Measurements from ENCODE around the gene WBP2. TPM values are rescaled to one million over a fixed set of nuclear protein-coding genes. Genes with fewer than 3 reads are reported as not detected.
A peak's percentile ranks its signal among the peaks of the same experiment; 100 is the strongest.

The WBP2 gene
- total and polyA plus RNA-seq, 2 of the 13 experiments (the other 11 are each of a cell fraction or from before 2014, with no cell fraction given) = 29.2 to 29.5 TPM

GRCh38 chr17:75848523-75849278 lies 6.4 kb downstream of the WBP2 start (continued):
- TF ChIP-seq PLSCR1 (CRISPR knock-in tag; IDR thresholded peaks at IDR 0.05; ENCODE audit: borderline replicate concordance) (no peak), XRCC5 (optimal IDR thresholded peaks at IDR 0.05; ENCODE audit: low read length) (peak; percentile 95), NFE2L1 (CRISPR knock-in tag; IDR thresholded peaks at IDR 0.05; ENCODE audit: borderline replicate concordance) (no peak), PCBP2 (optimal IDR thresholded peaks at IDR 0.05; ENCODE audit: low read depth, low read length, poor library complexity, severe bottlenecking) (no peak), ZBTB4 (CRISPR knock-in tag; IDR thresholded peaks at IDR 0.05; ENCODE audit: borderline replicate concordance) (no peak), ZNF781 (CRISPR knock-in tag; IDR thresholded peaks at IDR 0.05; ENCODE audit: borderline replicate concordance, not compliant biosample characterization) (no peak), ZNF850 (CRISPR knock-in tag; conservative IDR thresholded peaks at IDR 0.05) (no peak), MZF1 (CRISPR knock-in tag; IDR thresholded peaks at IDR 0.05; ENCODE audit: borderline replicate concordance) (no peak), YEATS4 (CRISPR knock-in tag; IDR thresholded peaks at IDR 0.05; ENCODE audit: borderline replicate concordance) (peak; percentile 46; the same call in 1 of the 2 replicates), MYNN (CRISPR knock-in tag; IDR thresholded peaks at IDR 0.05; ENCODE audit: low read depth) (no peak), ZNF362 (CRISPR knock-in tag; IDR thresholded peaks at IDR 0.05; ENCODE audit: borderline replicate concordance) (peak; percentile 46; the same call in 1 of the 2 replicates), GPBP1L1 (CRISPR knock-in tag; IDR thresholded peaks at IDR 0.05) (no peak), ZNF280D (CRISPR knock-in tag; IDR thresholded peaks at IDR 0.05) (no peak), ZNF549 (CRISPR knock-in tag; IDR thresholded peaks at IDR 0.05) (no peak), HNRNPK (IDR thresholded peaks at IDR 0.05; ENCODE audit: low read depth, low read length, poor library complexity, severe bottlenecking) (no peak), ZNF329 (CRISPR knock-in tag; IDR thresholded peaks at IDR 0.05; ENCODE audit: low read depth) (no peak), ZNF234 (CRISPR knock-in tag; conservative IDR thresholded peaks at IDR 0.05) (no peak), KDM6A (CRISPR knock-in tag; IDR thresholded peaks at IDR 0.05; ENCODE audit: low read depth) (no peak)

Data from HepG2 (cell line).